Thyroid gland (tissue), 4 donors: ENCODE measurements around the gene FAM200C.

ENCODE experiments used
- POLR2A ChIP-seq, 2 donors: fragments of 450-650 bp; IDR thresholded peaks; one replicate each; pipeline ENCODE4 v1.6.1; 2017; ENCODE audit warnings: antibody characterized with exemption in 2 of 2, mild to moderate bottlenecking in 2 of 2, moderate library complexity in 1 of 2
- TF ChIP-seq, protein P1 (sequence below), 6 experiments: fragments of 200-600 bp in 3 of 6; fragments of 450-650 bp in 3 of 6; sonication (generic) in 3 of 6; IDR thresholded peaks; one replicate each; pipeline ENCODE4 v1.5.1; 2016 to 2019; ENCODE audit warnings: antibody characterized with exemption in 6 of 6, mild to moderate bottlenecking in 2 of 6, inconsistent platforms in 1 of 6, moderate library complexity in 1 of 6

DNA sequence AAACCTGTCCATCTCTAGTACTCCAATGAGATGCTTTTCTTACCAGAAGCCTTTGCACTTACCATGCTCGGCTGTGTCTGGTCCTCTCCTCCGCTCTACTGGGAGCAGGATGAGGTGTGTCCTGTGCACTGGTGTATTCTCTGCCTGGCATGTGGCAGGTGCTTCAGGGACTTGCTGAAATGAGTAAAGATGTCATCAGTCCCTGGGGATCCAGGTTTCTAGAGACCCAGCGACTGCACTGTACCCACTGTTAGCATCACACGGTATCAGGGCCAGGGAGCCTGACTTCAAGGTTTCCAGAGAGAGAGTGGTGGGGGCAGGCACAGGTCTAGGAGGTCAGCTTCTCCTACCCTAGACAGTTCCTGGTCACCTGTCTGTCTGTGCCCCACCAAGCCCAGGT, 32.3 kb upstream of the FAM200C start:
- TF ChIP-seq, protein P1, sequence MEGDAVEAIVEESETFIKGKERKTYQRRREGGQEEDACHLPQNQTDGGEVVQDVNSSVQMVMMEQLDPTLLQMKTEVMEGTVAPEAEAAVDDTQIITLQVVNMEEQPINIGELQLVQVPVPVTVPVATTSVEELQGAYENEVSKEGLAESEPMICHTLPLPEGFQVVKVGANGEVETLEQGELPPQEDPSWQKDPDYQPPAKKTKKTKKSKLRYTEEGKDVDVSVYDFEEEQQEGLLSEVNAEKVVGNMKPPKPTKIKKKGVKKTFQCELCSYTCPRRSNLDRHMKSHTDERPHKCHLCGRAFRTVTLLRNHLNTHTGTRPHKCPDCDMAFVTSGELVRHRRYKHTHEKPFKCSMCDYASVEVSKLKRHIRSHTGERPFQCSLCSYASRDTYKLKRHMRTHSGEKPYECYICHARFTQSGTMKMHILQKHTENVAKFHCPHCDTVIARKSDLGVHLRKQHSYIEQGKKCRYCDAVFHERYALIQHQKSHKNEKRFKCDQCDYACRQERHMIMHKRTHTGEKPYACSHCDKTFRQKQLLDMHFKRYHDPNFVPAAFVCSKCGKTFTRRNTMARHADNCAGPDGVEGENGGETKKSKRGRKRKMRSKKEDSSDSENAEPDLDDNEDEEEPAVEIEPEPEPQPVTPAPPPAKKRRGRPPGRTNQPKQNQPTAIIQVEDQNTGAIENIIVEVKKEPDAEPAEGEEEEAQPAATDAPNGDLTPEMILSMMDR (IDR thresholded peaks at IDR 0.05): no peak
- TF ChIP-seq POLR2A (IDR thresholded peaks at IDR 0.05): no peak
